RWPE1 (cell line): ENCODE measurements around the gene KLF16.

Source experiments
- CTCF ChIA-PET: fragments of 350-600 bp; sonication (Branson Sonifier 250); formaldehyde crosslinking; extraction: SDS; loops from one replicate; lab custom pipeline; 2021; lab: Yijun Ruan, JAX
- POLR2A ChIA-PET: fragments of 400-600 bp; formaldehyde crosslinking; extraction: SDS; loops from one replicate; lab custom pipeline; 2020; ENCODE audit warnings: antibody characterized with exemption; ENCODE audit not compliant: low non-redundant PET; lab: Yijun Ruan, JAX
- DNase-seq: peaks from one replicate; pipeline ENCODE4 v3.0.0; 2012; ENCODE audit warnings: low spot score
- H3K27ac ChIP-seq: fragments of 450-650 bp; 2 replicates; pipeline ENCODE4 v1.5.1; 2017
- CTCF ChIP-seq: fragments of 450-650 bp; conservative IDR thresholded peaks from 2 replicates; pipeline ENCODE4 v1.5.1; 2017; ENCODE audit warnings: low read depth, mild to moderate bottlenecking

KLF16 gene

GRCh38 chr19:1862068-1862423 lies 1.3 kb downstream of the KLF16 start:
- H3K27ac ChIP-seq, result peak overlapping the region; percentile 98
- CTCF ChIA-PET, result no interaction called here
- POLR2A ChIA-PET, result no interaction called here
- no peak for TF ChIP-seq CTCF
- no peak for DNase-seq

- TF ChIP-seq CTCF, result no peak
- POLR2A ChIA-PET, result no interaction called here
- CTCF ChIA-PET, result interaction anchor here (0.7 kb wide), 1 partner anchor 328 kb away, joined by 4 read pairs; no protein-coding TSS in a partner anchor
- peak overlapping the region; percentile 98 for H3K27ac ChIP-seq
- no peak for DNase-seq
These were observed 1.8 kb downstream of the KLF16 start for GRCh38 chr19:1861599-1862031.

- ChIA-PET POLR2A (no interaction called here), CTCF (interaction anchor here (0.6 to 0.7 kb wide), 2 partner anchors 47 to 328 kb away, joined by 3 to 4 read pairs; no protein-coding TSS in a partner anchor)
- no peak for DNase-seq
- H3K27ac ChIP-seq, result peak overlapping the region; percentile 98
- TF ChIP-seq CTCF, result no peak
These were observed 2.4 kb downstream of the KLF16 start for GRCh38 chr19:1860821-1861598.

- H3K27ac ChIP-seq, result peak overlapping the region; percentile 98
- DNase-seq, result no peak
- CTCF ChIA-PET, result interaction anchor here (0.6 kb wide), 1 partner anchor 47 kb away, joined by 3 read pairs; no protein-coding TSS in a partner anchor
- POLR2A ChIA-PET, result no interaction called here
- TF ChIP-seq CTCF, result no peak
These were observed 3.2 kb downstream of the KLF16 start for GRCh38 chr19:1860042-1860775.

GRCh38 chr19:1859331-1859781 lies 4.0 kb downstream of the KLF16 start:
- no peak for TF ChIP-seq CTCF
- POLR2A ChIA-PET, result no interaction called here
- peak overlapping the region; percentile 98 for H3K27ac ChIP-seq
- DNase-seq, result no peak
- CTCF ChIA-PET, result no interaction called here

GRCh38 chr19:1858412-1859081 lies 4.8 kb downstream of the KLF16 start:
- H3K27ac ChIP-seq, result peak overlapping the region; percentile 98
- no peak for DNase-seq
- TF ChIP-seq CTCF, result no peak
- POLR2A ChIA-PET, result interaction anchor here (0.7 kb wide), 1 partner anchor 11 kb away, joined by 5 read pairs; no protein-coding TSS in a partner anchor
- CTCF ChIA-PET, result interaction anchor here (1.1 kb wide), 1 partner anchor 72 kb away, joined by 5 read pairs; no protein-coding TSS in a partner anchor
